Measurements from ENCODE around the gene FAM210A.
"Not testable (repeated sequence)": the region's sequence is repeated elsewhere in the genome, so short reads cannot be mapped to it uniquely, and the experiment has no call there.

FAM210A gene

GRCh38 chr18:13751599-13751998 lies 25.2 kb upstream of the FAM210A start:
- not testable (repeated sequence) for H3K4me3 ChIP-seq (ENCODE audit: low read depth in 1 of 2, low read length in 2 of 2); H3K27ac ChIP-seq (ENCODE audit: low read length); H3K79me2 ChIP-seq (ENCODE audit: insufficient read depth, low read length); H3K27me3 ChIP-seq (ENCODE audit: insufficient read depth, low read length, poor library complexity); H3K9me3 ChIP-seq (ENCODE audit: insufficient read depth, low read length, severe bottlenecking); H3K4me1 ChIP-seq (ENCODE audit: insufficient read depth, low read length); DNase-seq; H3K9ac ChIP-seq (ENCODE audit: low read depth, low read length); H2AFZ ChIP-seq (ENCODE audit: low read depth, low read length); H4K20me1 ChIP-seq (ENCODE audit: insufficient read depth, low read length); ATAC-seq (ENCODE audit: insufficient read depth, low read depth); H3K4me2 ChIP-seq (ENCODE audit: insufficient read depth, low read length)
- peaks cover 86% of the 10 kb centered on the region for H3K36me3 ChIP-seq (ENCODE audit: insufficient read depth, low read length)

GRCh38 chr18:13746633-13747032 lies 20.3 kb upstream of the FAM210A start:
- peaks cover 78% of the 10 kb centered on the region for H3K36me3 ChIP-seq (ENCODE audit: insufficient read depth, low read length)
- no peak overlapping the region for H2AFZ ChIP-seq (ENCODE audit: low read depth, low read length)
- TF ChIP-seq CTCF (IDR thresholded peaks at IDR 0.05; ENCODE audit: borderline replicate concordance, extremely low read depth, low read length, poor library complexity, severe bottlenecking) (peak; percentile 12), EZH2 (IDR thresholded peaks at IDR 0.05; ENCODE audit: borderline replicate concordance, low read depth, low read length, severe bottlenecking) (no peak)
- no peaks in the 10 kb centered on the region for H4K20me1 ChIP-seq (ENCODE audit: insufficient read depth, low read length)
- H3K9ac ChIP-seq (ENCODE audit: low read depth, low read length): no peak overlapping the region
- no peaks in the 10 kb centered on the region for H3K27me3 ChIP-seq (ENCODE audit: insufficient read depth, low read length, poor library complexity)
- DNase-seq: no peak
- no peak for ATAC-seq (ENCODE audit: insufficient read depth, low read depth)
- no peaks in the 10 kb centered on the region for H3K4me1 ChIP-seq (ENCODE audit: insufficient read depth, low read length)
- no peaks in the 10 kb centered on the region for H3K9me3 ChIP-seq (ENCODE audit: insufficient read depth, low read length, severe bottlenecking)
- no peaks in the 10 kb centered on the region for H3K79me2 ChIP-seq (ENCODE audit: insufficient read depth, low read length)
- no peak overlapping the region for H3K4me2 ChIP-seq (ENCODE audit: insufficient read depth, low read length)
- no peak overlapping the region for H3K27ac ChIP-seq (ENCODE audit: low read length)
- H3K4me3 ChIP-seq (ENCODE audit: low read depth in 1 of 2, low read length in 2 of 2): no peak overlapping the region

DNA sequence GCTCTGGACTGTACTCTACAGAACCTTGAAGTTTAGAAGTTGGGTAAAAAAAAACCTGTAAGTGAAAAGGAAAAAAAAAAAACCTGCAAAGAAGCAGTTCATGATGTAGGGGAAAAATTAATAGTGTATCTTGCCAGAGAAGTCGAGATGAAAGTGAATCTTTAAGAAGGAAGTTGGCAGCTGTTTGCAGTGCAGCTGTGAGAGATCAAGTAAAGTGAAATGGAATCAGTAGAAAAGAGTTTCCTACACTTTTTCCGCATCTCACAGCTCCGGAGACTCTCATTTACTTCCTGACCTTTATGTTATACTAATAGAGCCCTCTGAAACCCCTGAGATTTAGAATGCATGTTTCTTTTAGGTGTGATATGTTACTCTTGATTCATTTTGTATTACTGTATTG lies 19.3 kb upstream of the FAM210A start:
- Histone ChIP-seq H3K4me2 (ENCODE audit: insufficient read depth, low read length) (no peak overlapping the region), H3K4me1 (ENCODE audit: insufficient read depth, low read length) (no peaks in the 10 kb centered on the region), H3K4me3 (ENCODE audit: low read depth in 1 of 2, low read length in 2 of 2) (no peak overlapping the region), H3K9me3 (ENCODE audit: insufficient read depth, low read length, severe bottlenecking) (no peaks in the 10 kb centered on the region), H4K20me1 (ENCODE audit: insufficient read depth, low read length) (no peaks in the 10 kb centered on the region), H3K36me3 (ENCODE audit: insufficient read depth, low read length) (peaks cover 86% of the 10 kb centered on the region), H3K79me2 (ENCODE audit: insufficient read depth, low read length) (no peaks in the 10 kb centered on the region), H3K27me3 (ENCODE audit: insufficient read depth, low read length, poor library complexity) (no peaks in the 10 kb centered on the region), H2AFZ (ENCODE audit: low read depth, low read length) (no peak overlapping the region), H3K9ac (ENCODE audit: low read depth, low read length) (no peak overlapping the region), H3K27ac (ENCODE audit: low read length) (no peak overlapping the region)
- DNase-seq: no peak
- ATAC-seq (ENCODE audit: insufficient read depth, low read depth): no peak
- TF ChIP-seq CTCF (IDR thresholded peaks at IDR 0.05; ENCODE audit: borderline replicate concordance, extremely low read depth, low read length, poor library complexity, severe bottlenecking) (no peak), EZH2 (IDR thresholded peaks at IDR 0.05; ENCODE audit: borderline replicate concordance, low read depth, low read length, severe bottlenecking) (no peak)

- peaks cover 81% of the 10 kb centered on the region for H3K36me3 ChIP-seq (ENCODE audit: insufficient read depth, low read length)
- DNase-seq (no peak), ATAC-seq (ENCODE audit: insufficient read depth, low read depth) (no peak)
- TF ChIP-seq CTCF (IDR thresholded peaks at IDR 0.05; ENCODE audit: borderline replicate concordance, extremely low read depth, low read length, poor library complexity, severe bottlenecking): no peak
- TF ChIP-seq EZH2 (IDR thresholded peaks at IDR 0.05; ENCODE audit: borderline replicate concordance, low read depth, low read length, severe bottlenecking): no peak
- peaks cover 34% of the 10 kb centered on the region for H3K79me2 ChIP-seq (ENCODE audit: insufficient read depth, low read length)
- peaks cover under 1% of the 10 kb centered on the region; the same call in 1 of the 2 replicates for H4K20me1 ChIP-seq (ENCODE audit: insufficient read depth, low read length)
- H3K9me3 ChIP-seq (ENCODE audit: insufficient read depth, low read length, severe bottlenecking): no peaks in the 10 kb centered on the region
- no peaks in the 10 kb centered on the region for H3K27me3 ChIP-seq (ENCODE audit: insufficient read depth, low read length, poor library complexity)
- no peak overlapping the region for H3K4me2 ChIP-seq (ENCODE audit: insufficient read depth, low read length)
- H3K9ac ChIP-seq (ENCODE audit: low read depth, low read length): no peak overlapping the region
- H3K4me1 ChIP-seq (ENCODE audit: insufficient read depth, low read length): peaks cover 1% of the 10 kb centered on the region
- no peak overlapping the region for H2AFZ ChIP-seq (ENCODE audit: low read depth, low read length)
- H3K27ac ChIP-seq (ENCODE audit: low read length): no peak overlapping the region
- H3K4me3 ChIP-seq (ENCODE audit: low read depth in 1 of 2, low read length in 2 of 2): no peak overlapping the region
Observed at GRCh38 chr18:13735681-13736080, 9.3 kb upstream of the FAM210A start.

Measured in DND-41 (cell line).